Ishikawa (cell line): ENCODE results near the gene WDR89.

Experiments
- CREB1 ChIP-seq: IDR thresholded peaks from 2 replicates; pipeline ENCODE4 v1.6.1; 2012; ENCODE audit warnings: low read depth
- EP300 ChIP-seq: IDR thresholded peaks from 2 replicates; pipeline ENCODE4 v1.6.1; 2012; ENCODE audit warnings: borderline replicate concordance
- FOXM1 ChIP-seq: IDR thresholded peaks from 2 replicates; pipeline ENCODE4 v1.6.1; 2012; ENCODE audit warnings: low read depth, borderline replicate concordance
- RAD21 ChIP-seq: IDR thresholded peaks from 2 replicates; pipeline ENCODE4 v1.6.1; 2012; ENCODE audit warnings: low read depth
- YY1 ChIP-seq: IDR thresholded peaks from 2 replicates; pipeline ENCODE4 v1.6.1; 2012; ENCODE audit warnings: low read depth
- TF ChIP-seq, protein P1 (sequence below): IDR thresholded peaks from 2 replicates; pipeline ENCODE4 v1.6.1; 2012

DNA sequence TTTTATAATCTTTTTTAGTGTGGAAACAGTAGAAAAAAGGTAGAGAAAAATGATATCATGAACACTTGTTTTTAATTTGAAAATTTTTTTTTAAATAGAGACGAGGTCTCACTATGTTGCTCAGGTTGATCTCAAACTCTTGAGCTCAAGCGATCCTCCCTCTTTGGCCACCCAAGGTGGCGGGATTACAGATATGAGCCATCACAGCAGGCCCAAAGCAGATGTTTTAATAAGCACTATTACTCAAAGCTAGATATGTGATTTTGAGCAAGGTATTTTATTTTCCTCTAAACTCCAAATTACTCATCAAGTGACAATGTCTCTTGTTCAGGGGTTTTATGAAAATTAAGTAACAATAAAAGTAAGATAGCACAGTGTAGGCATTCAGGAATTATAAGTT is 10.7 kb upstream of the WDR89 start:
- TF ChIP-seq RAD21 (no peak), EP300 (no peak), FOXM1 (no peak), YY1 (no peak), CREB1 (no peak)
- TF ChIP-seq, protein P1, sequence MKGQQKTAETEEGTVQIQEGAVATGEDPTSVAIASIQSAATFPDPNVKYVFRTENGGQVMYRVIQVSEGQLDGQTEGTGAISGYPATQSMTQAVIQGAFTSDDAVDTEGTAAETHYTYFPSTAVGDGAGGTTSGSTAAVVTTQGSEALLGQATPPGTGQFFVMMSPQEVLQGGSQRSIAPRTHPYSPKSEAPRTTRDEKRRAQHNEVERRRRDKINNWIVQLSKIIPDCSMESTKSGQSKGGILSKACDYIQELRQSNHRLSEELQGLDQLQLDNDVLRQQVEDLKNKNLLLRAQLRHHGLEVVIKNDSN = no peak
